ENCODE measurements around the gene PYGB.

- TF ChIP-seq, protein P1, sequence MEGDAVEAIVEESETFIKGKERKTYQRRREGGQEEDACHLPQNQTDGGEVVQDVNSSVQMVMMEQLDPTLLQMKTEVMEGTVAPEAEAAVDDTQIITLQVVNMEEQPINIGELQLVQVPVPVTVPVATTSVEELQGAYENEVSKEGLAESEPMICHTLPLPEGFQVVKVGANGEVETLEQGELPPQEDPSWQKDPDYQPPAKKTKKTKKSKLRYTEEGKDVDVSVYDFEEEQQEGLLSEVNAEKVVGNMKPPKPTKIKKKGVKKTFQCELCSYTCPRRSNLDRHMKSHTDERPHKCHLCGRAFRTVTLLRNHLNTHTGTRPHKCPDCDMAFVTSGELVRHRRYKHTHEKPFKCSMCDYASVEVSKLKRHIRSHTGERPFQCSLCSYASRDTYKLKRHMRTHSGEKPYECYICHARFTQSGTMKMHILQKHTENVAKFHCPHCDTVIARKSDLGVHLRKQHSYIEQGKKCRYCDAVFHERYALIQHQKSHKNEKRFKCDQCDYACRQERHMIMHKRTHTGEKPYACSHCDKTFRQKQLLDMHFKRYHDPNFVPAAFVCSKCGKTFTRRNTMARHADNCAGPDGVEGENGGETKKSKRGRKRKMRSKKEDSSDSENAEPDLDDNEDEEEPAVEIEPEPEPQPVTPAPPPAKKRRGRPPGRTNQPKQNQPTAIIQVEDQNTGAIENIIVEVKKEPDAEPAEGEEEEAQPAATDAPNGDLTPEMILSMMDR (IDR thresholded peaks at IDR 0.05; ENCODE audit: poor library complexity) = no peak
- no peak for TF ChIP-seq EZH2 (IDR thresholded peaks at IDR 0.05; ENCODE audit: borderline replicate concordance)
- TF ChIP-seq EZH2phosphoT487 (IDR thresholded peaks at IDR 0.05; ENCODE audit: low read depth, severe bottlenecking, unreplicated experiment) = no peak
These were observed 65.7 kb downstream of the PYGB start for GRCh38 chr20:25313593-25313992.

Data from hepatocyte (in vitro differentiated cells).